Karpas-422 (cell line): ENCODE data around the gene HSD17B10. TPM values are rescaled to one million over a fixed set of nuclear protein-coding genes. Genes with fewer than 3 reads are reported as not detected.
"Not testable (repeated sequence)": the region's sequence is repeated elsewhere in the genome, so short reads cannot be mapped to it uniquely, and the experiment has no call there.

Experiments
- DNase-seq: peaks from one replicate; pipeline ENCODE4 v3.0.0-alpha.2; 2015
- H2AFZ ChIP-seq: fragments of 200-600 bp; sonication (generic); 2 replicates; pipeline ENCODE4 v1.6.1; 2014; ENCODE audit warnings: antibody characterized with exemption, low read length, mixed read lengths
- H3K27ac ChIP-seq: fragments of 200-600 bp; sonication (generic); 2 replicates; pipeline ENCODE4 v1.5.1; 2014; ENCODE audit warnings: mild to moderate bottlenecking, low read length, moderate library complexity
- H3K27me3 ChIP-seq: fragments of 200-600 bp; sonication (generic); 2 replicates; pipeline ENCODE4 v1.6.1; 2014; ENCODE audit warnings: low read length, mixed read lengths
- H3K36me3 ChIP-seq: fragments of 200-600 bp; sonication (generic); 2 replicates; pipeline ENCODE4 v1.6.1; 2014; ENCODE audit warnings: low read length, mixed read lengths; ENCODE audit not compliant: insufficient read depth
- H3K4me1 ChIP-seq: fragments of 200-600 bp; sonication (generic); 2 replicates; pipeline ENCODE4 v1.6.1; 2014; ENCODE audit warnings: mild to moderate bottlenecking, low read length, mixed read lengths
- H3K4me2 ChIP-seq: fragments of 200-600 bp; sonication (generic); 2 replicates; pipeline ENCODE4 v1.6.1; 2014; ENCODE audit warnings: low read length, low read depth, mild to moderate bottlenecking; ENCODE audit not compliant: poor library complexity, severe bottlenecking
- H3K4me3 ChIP-seq: fragments of 200-600 bp; sonication (generic); 2 replicates; pipeline ENCODE4 v1.5.1; 2014; ENCODE audit warnings: mild to moderate bottlenecking, antibody characterized with exemption, low read length, mixed read lengths
- H3K79me2 ChIP-seq: fragments of 200-600 bp; sonication (generic); 2 replicates; pipeline ENCODE4 v1.6.1; 2014; ENCODE audit warnings: mild to moderate bottlenecking, low read length, mixed read lengths
- H3K9ac ChIP-seq: fragments of 200-600 bp; sonication (generic); 2 replicates; pipeline ENCODE4 v1.6.0; 2014; ENCODE audit warnings: low read length
- H3K9me2 ChIP-seq: fragments of 200-600 bp; sonication (generic), shearing (Covaris generic); replicated peaks from 2 replicates; pipeline ENCODE4 v1.6.0; 2014; ENCODE audit warnings: mild to moderate bottlenecking, low read length, moderate library complexity; ENCODE audit not compliant: insufficient read depth
- H3K9me3 ChIP-seq: fragments of 300-700, 200-600 bp; sonication (generic); 2 replicates; pipeline ENCODE4 v1.6.1; 2014; ENCODE audit warnings: low read length, mixed read lengths
- H4K20me1 ChIP-seq: fragments of 200-600 bp; sonication (generic); 2 replicates; pipeline ENCODE4 v1.6.1; 2014; ENCODE audit warnings: mild to moderate bottlenecking, antibody characterized with exemption, low read length, low read depth; ENCODE audit not compliant: insufficient read depth
- total RNA-seq: library from RNA; depleted of rRNA; stranded (reverse); fragments of >200 nt; shearing (Covaris generic); gene quantifications from 2 replicates; pipeline ENCODE4 v1.2.3, GENCODE V29; 2014; ENCODE audit warnings: low replicate concordance

The HSD17B10 gene
- total RNA-seq, 1 experiment from 2014 or later = 115 TPM

- DNase-seq = no peak
- Histone ChIP-seq H3K4me2 (no peak overlapping the region), H3K9me2 (no peaks in the 10 kb centered on the region), H3K4me3 (no peak overlapping the region), H3K36me3 (no peaks in the 10 kb centered on the region; the same call in 1 of the 2 replicates), H3K9ac (no peak overlapping the region), H3K27me3 (no peaks in the 10 kb centered on the region), H3K4me1 (peaks cover 9% of the 10 kb centered on the region), H3K27ac (no peak overlapping the region), H2AFZ (no peak overlapping the region), H3K9me3 (no peaks in the 10 kb centered on the region), H4K20me1 (no peaks in the 10 kb centered on the region), H3K79me2 (peaks cover 16% of the 10 kb centered on the region)
Observed at GRCh38 chrX:53429755-53430154, 4.4 kb downstream of the HSD17B10 start.

GRCh38 chrX:53422861-53423306, 11.3 kb downstream of the HSD17B10 start, which contains the start of gene RIBC1:
RIBC1 (plus strand) TSS chrX:53422873; CDS start chrX:53426277, 3,404 bp downstream.
- Histone ChIP-seq H3K4me1 (peaks cover 16% of the 10 kb centered on the region), H4K20me1 (peaks cover 11% of the 10 kb centered on the region; the same call in 1 of the 2 replicates), H3K36me3 (no peaks in the 10 kb centered on the region), H2AFZ (no peak within 1 kb of the TSS), H3K27me3 (no peaks in the 10 kb centered on the region), H3K79me2 (peaks cover 40% of the 10 kb centered on the region), H3K9ac (peak within 1 kb of the TSS; percentile 86), H3K27ac (peak within 1 kb of the TSS; percentile 91), H3K4me3 (peak within 1 kb of the TSS; percentile 73), H3K9me2 (no peaks in the 10 kb centered on the region), H3K9me3 (no peaks in the 10 kb centered on the region), H3K4me2 (peak within 1 kb of the TSS; percentile 74)
- no peak for DNase-seq

- Histone ChIP-seq H2AFZ (no peak within 1 kb of the TSS), H3K27ac (peak within 1 kb of the TSS; percentile 91), H4K20me1 (peaks cover 11% of the 10 kb centered on the region; the same call in 1 of the 2 replicates), H3K4me3 (peak within 1 kb of the TSS; percentile 73), H3K36me3 (no peaks in the 10 kb centered on the region), H3K27me3 (no peaks in the 10 kb centered on the region), H3K9me3 (no peaks in the 10 kb centered on the region), H3K79me2 (peaks cover 46% of the 10 kb centered on the region), H3K9ac (peak within 1 kb of the TSS; percentile 86), H3K4me2 (peak within 1 kb of the TSS; percentile 74), H3K4me1 (peaks cover 16% of the 10 kb centered on the region), H3K9me2 (no peaks in the 10 kb centered on the region)
- DNase-seq = peak; percentile 97
Observed at GRCh38 chrX:53422086-53422860, 11.9 kb downstream of the HSD17B10 start, which contains the start of gene SMC1A. SMC1A (minus strand) TSS chrX:53422654; CDS start chrX:53422600, 54 bp downstream.

GRCh38 chrX:53421772-53422085, 12.4 kb downstream of the HSD17B10 start:
- no peaks in the 10 kb centered on the region for H3K27me3 ChIP-seq
- H3K27ac ChIP-seq = peak overlapping the region; percentile 91
- peaks cover 16% of the 10 kb centered on the region for H3K4me1 ChIP-seq
- peaks cover 51% of the 10 kb centered on the region for H3K79me2 ChIP-seq
- H3K9me3 ChIP-seq = no peaks in the 10 kb centered on the region
- no peak overlapping the region for H2AFZ ChIP-seq
- peak overlapping the region; percentile 86 for H3K9ac ChIP-seq
- peak overlapping the region; percentile 74 for H3K4me2 ChIP-seq
- DNase-seq = no peak
- H4K20me1 ChIP-seq = peaks cover 11% of the 10 kb centered on the region; the same call in 1 of the 2 replicates
- peak overlapping the region; percentile 73 for H3K4me3 ChIP-seq
- no peaks in the 10 kb centered on the region for H3K9me2 ChIP-seq
- no peaks in the 10 kb centered on the region for H3K36me3 ChIP-seq

GRCh38 chrX:53421125-53421524, 13.0 kb downstream of the HSD17B10 start:
- Histone ChIP-seq H3K9me3 (no peaks in the 10 kb centered on the region), H3K27ac (no peak overlapping the region), H3K27me3 (no peaks in the 10 kb centered on the region), H4K20me1 (peaks cover 11% of the 10 kb centered on the region; the same call in 1 of the 2 replicates), H3K4me3 (peak overlapping the region; percentile 73), H3K9ac (peak overlapping the region; percentile 86), H3K36me3 (no peaks in the 10 kb centered on the region), H3K4me2 (peak overlapping the region; percentile 74), H3K79me2 (peaks cover 55% of the 10 kb centered on the region), H3K4me1 (peaks cover 16% of the 10 kb centered on the region), H2AFZ (no peak overlapping the region), H3K9me2 (no peaks in the 10 kb centered on the region)
- DNase-seq = no peak

GRCh38 chrX:53420351-53420750, 13.8 kb downstream of the HSD17B10 start:
- not testable (repeated sequence) for H3K27ac ChIP-seq, H3K9me2 ChIP-seq, H2AFZ ChIP-seq, H3K9me3 ChIP-seq, H3K36me3 ChIP-seq, DNase-seq, H3K27me3 ChIP-seq
- Histone ChIP-seq H3K79me2 (peaks cover 56% of the 10 kb centered on the region), H3K4me2 (peak overlapping the region; percentile 74), H3K4me3 (peak overlapping the region; percentile 73), H3K4me1 (peaks cover 16% of the 10 kb centered on the region), H4K20me1 (peaks cover 11% of the 10 kb centered on the region; the same call in 1 of the 2 replicates), H3K9ac (peak overlapping the region; percentile 86; the same call in 1 of the 2 replicates)

GRCh38 chrX:53412446-53412845, 21.7 kb downstream of the HSD17B10 start:
- H2AFZ ChIP-seq = no peak overlapping the region

GRCh38 chrX:53403535-53403934, 30.6 kb downstream of the HSD17B10 start:
- H2AFZ ChIP-seq = no peak overlapping the region
- H3K4me2 ChIP-seq = no peak overlapping the region
- no peaks in the 10 kb centered on the region for H4K20me1 ChIP-seq
- H3K4me3 ChIP-seq = no peak overlapping the region
- H3K9me2 ChIP-seq = no peaks in the 10 kb centered on the region
- H3K36me3 ChIP-seq = peaks cover 25% of the 10 kb centered on the region; the same call in 1 of the 2 replicates
- H3K4me1 ChIP-seq = no peaks in the 10 kb centered on the region
- H3K9ac ChIP-seq = no peak overlapping the region
- H3K27ac ChIP-seq = no peak overlapping the region
- no peaks in the 10 kb centered on the region for H3K9me3 ChIP-seq
- H3K79me2 ChIP-seq = no peaks in the 10 kb centered on the region
- DNase-seq = no peak
- no peaks in the 10 kb centered on the region for H3K27me3 ChIP-seq

More at GRCh38 chrX:53412446-53412845, 21.7 kb downstream of the HSD17B10 start:
- Histone ChIP-seq H3K36me3 (peaks cover 9% of the 10 kb centered on the region; the same call in 1 of the 2 replicates), H4K20me1 (no peaks in the 10 kb centered on the region), H3K4me3 (no peak overlapping the region), H3K27ac (no peak overlapping the region), H3K4me1 (no peaks in the 10 kb centered on the region), H3K9ac (no peak overlapping the region), H3K9me2 (no peaks in the 10 kb centered on the region), H3K79me2 (peaks cover 25% of the 10 kb centered on the region), H3K4me2 (no peak overlapping the region), H3K9me3 (no peaks in the 10 kb centered on the region), H3K27me3 (no peaks in the 10 kb centered on the region)
- DNase-seq = peak; percentile 55
